ENCODE measurements around the gene C10orf95. TPM values are rescaled to one million over a fixed set of nuclear protein-coding genes. Genes with fewer than 3 reads are reported as not detected.

Gene C10orf95
- total and polyA plus RNA-seq, 2 donors (not counting 1 experiment from before 2014, with no cell fraction given): 0.32 to 0.63 TPM

GRCh38 chr10:102404361-102405107 is 46.8 kb downstream of the C10orf95 start:
- H3K27me3 Mint-ChIP-seq: peaks cover 16% of the 10 kb centered on the region
- H3K9me3 ChIP-seq (ENCODE audit: control extremely low read depth in 1 of 3, control insufficient read depth in 2 of 3, insufficient read depth in 1 of 3, low read length in 2 of 3): peaks cover 0 to 6% (median 0%) of the 10 kb centered on the region in 3 donors
- WGBS (ENCODE audit: insufficient coverage): 98% methylated on average over 12 of the region's 17 CpGs
- peaks cover 22% of the 10 kb centered on the region for H3K4me1 Mint-ChIP-seq
- no peak overlapping the region for H2AFZ ChIP-seq (ENCODE audit: insufficient read depth, low read depth, low read length, poor library complexity, severe bottlenecking)
- peaks cover 0 to 31% of the 10 kb centered on the region in 2 experiments for H3K36me3 ChIP-seq (replicated peaks in 1 of 2; ENCODE audit: control extremely low read depth in 1 of 2, control insufficient read depth in 1 of 2, extremely low read depth in 1 of 2, insufficient read depth in 2 of 2, low read length in 1 of 2)
- peaks cover 0 to 22% (median 13%) of the 10 kb centered on the region in 4 experiments for H3K27me3 ChIP-seq (replicated peaks in 1 of 4; ENCODE audit: control extremely low read depth in 1 of 4, control insufficient read depth in 3 of 4, insufficient read depth in 4 of 4, low read length in 3 of 4)
- H3K27ac Mint-ChIP-seq: peak overlapping the region; percentile 67
- POLR2A ChIA-PET: interaction anchor here (0.7 to 2.5 kb wide), 4 partner anchors 10 to 756 kb away, joined by 3 to 13 read pairs (median 9); partner anchors contain the start of genes CUEDC2, FBXL15 and NFKB2
- H4K20me1 ChIP-seq (ENCODE audit: control insufficient read depth, insufficient read depth, low read length, poor library complexity, severe bottlenecking): peaks cover 54% of the 10 kb centered on the region
- DNase-seq (peak; percentile 41), ATAC-seq (ENCODE audit: low read depth) (no peak)
- no peak overlapping the region for H3K4me2 ChIP-seq (replicated peaks; ENCODE audit: low read depth, low read length, poor library complexity, severe bottlenecking)
- H3K27ac ChIP-seq (ENCODE audit: low read length in 2 of 2): no peak overlapping the region
- no peaks in the 10 kb centered on the region for H3K9me3 Mint-ChIP-seq (ENCODE audit: insufficient read depth)
- H3K9ac ChIP-seq (ENCODE audit: low read length): no peak overlapping the region
- peaks cover 11% of the 10 kb centered on the region for H3K79me2 ChIP-seq (ENCODE audit: control insufficient read depth, insufficient read depth, low read length)
- peaks cover 14 to 16% of the 10 kb centered on the region in 2 donors for H3K4me1 ChIP-seq (ENCODE audit: control insufficient read depth in 2 of 2, insufficient read depth in 2 of 2, low read length in 2 of 2)
- no peak overlapping the region for H3K4me3 ChIP-seq (ENCODE audit: control extremely low read depth in 1 of 5, extremely low read depth in 1 of 5, insufficient read depth in 1 of 5, low read depth in 2 of 5, low read length in 4 of 5)
- intact Hi-C loops (cut with micrococcal nuclease): no loop called here
- CTCF ChIA-PET: interaction anchor here (0.9 to 4.4 kb wide), 15 partner anchors 8 to 237 kb away, joined by 3 to 16 read pairs (median 7); partner anchors contain the start of genes FBXL15 and NFKB2
- H3K4me3 Mint-ChIP-seq: no peak overlapping the region
- no peak for TF ChIP-seq CTCF (IDR thresholded peaks at IDR 0.05)
- TF ChIP-seq EZH2 (IDR thresholded peaks at IDR 0.05; ENCODE audit: borderline replicate concordance, insufficient read depth, low read depth, low read length, poor library complexity, severe bottlenecking): no peak

- CTCF ChIA-PET: interaction anchor here (0.6 to 4.4 kb wide), 13 partner anchors 9 to 181 kb away, joined by 3 to 16 read pairs (median 6); partner anchors contain the start of genes CUEDC2 and FBXL15
- H3K27ac Mint-ChIP-seq: no peak overlapping the region
- H3K9me3 Mint-ChIP-seq (ENCODE audit: insufficient read depth): no peaks in the 10 kb centered on the region
- H3K27me3 ChIP-seq (replicated peaks in 1 of 4; ENCODE audit: control extremely low read depth in 1 of 4, control insufficient read depth in 3 of 4, insufficient read depth in 4 of 4, low read length in 3 of 4): peaks cover 0 to 10% (median 6%) of the 10 kb centered on the region in 4 experiments
- no peak overlapping the region for H3K27ac ChIP-seq (ENCODE audit: low read length in 2 of 2)
- peaks cover 15% of the 10 kb centered on the region for H3K79me2 ChIP-seq (ENCODE audit: control insufficient read depth, insufficient read depth, low read length)
- H3K9ac ChIP-seq (ENCODE audit: low read length): no peak overlapping the region
- H3K27me3 Mint-ChIP-seq: peaks cover 9% of the 10 kb centered on the region
- no peak overlapping the region for H2AFZ ChIP-seq (ENCODE audit: insufficient read depth, low read depth, low read length, poor library complexity, severe bottlenecking)
- peaks cover 0 to 38% of the 10 kb centered on the region in 2 experiments for H3K36me3 ChIP-seq (replicated peaks in 1 of 2; ENCODE audit: control extremely low read depth in 1 of 2, control insufficient read depth in 1 of 2, extremely low read depth in 1 of 2, insufficient read depth in 2 of 2, low read length in 1 of 2)
- no peak overlapping the region for H3K4me2 ChIP-seq (replicated peaks; ENCODE audit: low read depth, low read length, poor library complexity, severe bottlenecking)
- peaks cover 26% of the 10 kb centered on the region for H3K4me1 Mint-ChIP-seq
- 89% methylated on average over 7 of the region's 13 CpGs for WGBS (ENCODE audit: insufficient coverage)
- POLR2A ChIA-PET: interaction anchor here (1.0 to 2.5 kb wide), 3 partner anchors 9 to 18 kb away, joined by 4 to 13 read pairs (median 10); partner anchors contain the start of genes FBXL15 and NFKB2
- H3K4me3 ChIP-seq (ENCODE audit: control extremely low read depth in 1 of 5, extremely low read depth in 1 of 5, insufficient read depth in 1 of 5, low read depth in 2 of 5, low read length in 4 of 5): no peak overlapping the region
- H3K4me3 Mint-ChIP-seq: no peak overlapping the region
- H4K20me1 ChIP-seq (ENCODE audit: control insufficient read depth, insufficient read depth, low read length, poor library complexity, severe bottlenecking): peaks cover 68% of the 10 kb centered on the region
- TF ChIP-seq CTCF (IDR thresholded peaks at IDR 0.05) (no peak), EZH2 (IDR thresholded peaks at IDR 0.05; ENCODE audit: borderline replicate concordance, insufficient read depth, low read depth, low read length, poor library complexity, severe bottlenecking) (no peak)
- H3K9me3 ChIP-seq (ENCODE audit: control extremely low read depth in 1 of 3, control insufficient read depth in 2 of 3, insufficient read depth in 1 of 3, low read length in 2 of 3): peaks cover 0 to under 1% (median 0%) of the 10 kb centered on the region in 3 donors
- H3K4me1 ChIP-seq (ENCODE audit: control insufficient read depth in 2 of 2, insufficient read depth in 2 of 2, low read length in 2 of 2): peaks cover 18 to 23% of the 10 kb centered on the region in 2 donors
- intact Hi-C loops (cut with micrococcal nuclease): no loop called here
- ATAC-seq (ENCODE audit: low read depth): no peak
- DNase-seq: peak; percentile 54
Measured at GRCh38 chr10:102403115-102403514, 48.2 kb downstream of the C10orf95 start.

Measured in B cell (primary cell).